RCC 7860 (cell line): ENCODE measurements around the gene CASP4.

ENCODE experiments used
- DNase-seq: peaks from one replicate; pipeline ENCODE4 v3.0.0-alpha.2; 2015; ENCODE audit warnings: low spot score
- FAIRE-seq: peaks from 2 replicates; lab custom pipeline; 2012; peaks lifted over from hg19 to GRCh38; lab: Jason Lieb, UNC

Gene CASP4

DNA sequence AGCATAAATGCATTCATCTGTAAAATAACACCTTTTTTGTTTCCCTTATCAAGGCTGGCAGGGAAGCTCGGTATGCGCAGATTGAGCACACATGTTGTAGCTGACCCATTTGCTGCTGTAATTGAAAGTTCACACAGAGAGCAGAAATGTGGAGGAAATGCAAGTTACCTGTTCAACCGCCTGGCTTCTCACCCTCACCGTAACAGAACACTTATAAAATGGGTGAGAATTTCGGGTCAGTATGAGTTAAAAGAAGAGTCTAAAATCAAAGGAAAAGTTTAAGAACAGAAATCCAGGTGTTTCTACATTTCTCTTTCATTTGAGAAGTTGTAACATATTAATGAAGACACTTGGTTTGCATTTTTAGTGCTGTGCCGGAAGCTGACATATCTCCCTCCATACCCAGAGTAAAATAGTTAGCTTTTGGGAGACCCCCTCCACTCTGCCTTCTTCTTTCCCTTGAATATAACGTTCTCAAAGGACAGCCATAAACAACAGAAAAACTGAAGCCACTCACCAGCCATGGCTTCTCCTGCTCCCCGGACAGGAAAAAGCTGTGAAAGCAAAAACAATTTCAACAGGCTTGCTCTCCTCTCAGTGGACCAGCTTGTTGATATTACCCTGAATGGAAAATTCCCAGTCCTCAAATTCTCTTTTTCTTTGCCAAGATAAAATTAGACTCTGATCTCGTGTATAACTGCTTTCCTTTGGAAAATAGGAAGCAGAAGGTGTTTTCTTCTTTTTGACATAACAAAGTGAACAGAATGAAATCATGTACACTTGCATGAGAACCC lies 70.3 kb downstream of the CASP4 start, which contains the start of gene CASP12:
CASP12 (minus strand) TSS at position 570 of the 794 bp plus-strand sequence.
- FAIRE-seq (no peak), DNase-seq (no peak)

DNA sequence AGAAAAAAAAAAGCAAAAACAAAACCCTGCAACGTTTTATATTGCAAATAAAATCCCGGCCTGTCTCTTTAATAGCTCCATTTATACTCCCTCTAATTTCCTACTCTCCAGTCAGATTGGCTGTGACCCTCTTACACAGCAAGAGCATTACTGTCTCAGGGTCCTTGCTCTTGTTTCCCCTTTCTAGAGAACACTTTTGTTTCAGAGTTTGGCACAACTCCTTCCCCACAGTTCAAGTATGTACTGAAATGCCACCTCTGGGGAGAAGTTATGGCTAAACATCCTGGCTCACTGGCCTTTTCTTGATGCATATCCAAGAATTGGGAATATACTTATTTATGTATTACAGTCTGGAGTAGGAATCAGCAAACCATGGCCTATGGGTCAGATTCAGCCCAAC lies 72.7 kb downstream of the CASP4 start:
- DNase-seq (no peak), FAIRE-seq (no peak)

DNA sequence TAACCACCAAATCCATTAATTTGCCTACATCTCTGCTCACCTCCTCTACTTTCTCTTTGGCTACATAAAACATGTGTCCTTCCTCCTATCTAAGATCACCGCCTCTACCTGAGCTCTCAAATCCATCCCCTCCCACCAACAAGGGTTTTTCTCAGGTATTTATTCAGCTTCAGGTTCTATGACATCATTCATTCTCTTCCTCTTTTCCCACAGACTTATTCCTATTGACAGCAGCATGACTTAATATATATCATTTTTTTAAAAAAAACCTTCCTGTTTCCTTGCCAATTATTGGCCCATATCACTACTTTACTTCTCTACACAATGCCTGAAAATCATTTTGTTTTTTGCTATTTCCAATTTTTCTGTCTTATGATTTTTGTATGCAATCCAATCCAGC lies 74.5 kb downstream of the CASP4 start:
- FAIRE-seq, result no peak
- DNase-seq, result no peak
